DND-41 (cell line): ENCODE data around the gene TMEM131L.

Experiments used
- CTCF ChIP-seq: IDR thresholded peaks from 2 replicates; pipeline ENCODE4 v1.5.1; 2012; ENCODE audit warnings: borderline replicate concordance, low read length, moderate library complexity, mild to moderate bottlenecking; ENCODE audit not compliant: poor library complexity, severe bottlenecking; ENCODE audit errors: extremely low read depth
- EZH2 ChIP-seq: IDR thresholded peaks from 3 replicates; pipeline ENCODE4 v1.6.1; 2012; ENCODE audit warnings: borderline replicate concordance, low read depth, mild to moderate bottlenecking, moderate library complexity, low read length, inconsistent platforms; ENCODE audit not compliant: severe bottlenecking

DNA sequence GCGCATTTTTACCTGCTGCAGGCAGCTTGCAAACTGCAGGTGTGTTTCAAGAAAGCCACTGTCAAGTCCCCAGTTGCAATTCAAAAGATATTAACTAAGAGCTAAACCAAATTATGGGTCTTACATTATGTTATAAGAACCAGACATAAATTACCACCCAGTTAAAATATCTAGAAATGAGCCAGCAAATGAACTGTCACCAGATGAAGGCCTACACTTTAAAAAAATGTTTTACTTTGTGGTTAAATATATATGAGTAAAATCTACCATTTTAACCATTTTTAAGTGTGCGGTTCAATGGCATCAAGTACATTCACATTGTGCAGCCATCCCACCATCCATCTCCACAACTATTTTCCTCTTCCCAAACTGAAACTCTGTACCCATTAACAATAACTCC is 32.0 kb upstream of the TMEM131L start:
- TF ChIP-seq CTCF (no peak), EZH2 (no peak)
